HEK293T (cell line): ENCODE data around the gene TTC33.

Source experiments
- ARNT ChIP-seq: fragments of 450-650 bp; IDR thresholded peaks from 2 replicates; pipeline ENCODE4 v1.6.1; 2017; ENCODE audit warnings: mild to moderate bottlenecking
- BHLHE40 ChIP-seq: fragments of 450-650 bp; IDR thresholded peaks from 2 replicates; pipeline ENCODE4 v1.6.1; 2016; ENCODE audit warnings: mild to moderate bottlenecking, moderate library complexity, borderline replicate concordance
- ELF4 ChIP-seq: fragments of 450-650 bp; IDR thresholded peaks from 2 replicates; pipeline ENCODE4 v1.6.1; 2017; ENCODE audit warnings: antibody characterized with exemption
- FOXK2 ChIP-seq: fragments of 450-650 bp; IDR thresholded peaks from 2 replicates; pipeline ENCODE4 v1.6.1; 2016; ENCODE audit warnings: mild to moderate bottlenecking
- FOXM1 ChIP-seq: fragments of 450-650 bp; IDR thresholded peaks from 2 replicates; pipeline ENCODE4 v1.6.1; 2017; ENCODE audit warnings: mild to moderate bottlenecking, borderline replicate concordance
- L3MBTL2 ChIP-seq: fragments of 450-650 bp; conservative IDR thresholded peaks from 2 replicates; pipeline ENCODE4 v1.6.1; 2016; ENCODE audit warnings: mild to moderate bottlenecking
- LEF1 ChIP-seq: fragments of 450-650 bp; IDR thresholded peaks from 2 replicates; pipeline ENCODE4 v1.6.1; 2017; ENCODE audit warnings: mild to moderate bottlenecking, borderline replicate concordance
- NFRKB ChIP-seq: fragments of 450-650 bp; IDR thresholded peaks from 2 replicates; pipeline ENCODE4 v1.6.1; 2016; ENCODE audit warnings: mild to moderate bottlenecking, moderate library complexity
- PKNOX1 ChIP-seq: fragments of 450-650 bp; IDR thresholded peaks from 2 replicates; pipeline ENCODE4 v1.6.1; 2016
- SP1 ChIP-seq: fragments of 450-650 bp; IDR thresholded peaks from 2 replicates; pipeline ENCODE4 v1.6.1; 2017
- SUZ12 ChIP-seq: fragments of 450-650 bp; IDR thresholded peaks from 2 replicates; pipeline ENCODE4 v1.6.1; 2016; ENCODE audit warnings: mild to moderate bottlenecking
- TARDBP ChIP-seq: fragments of 450-650 bp; IDR thresholded peaks from 2 replicates; pipeline ENCODE4 v1.6.1; 2016

GRCh38 chr5:40570408-40571129, 185.2 kb downstream of the TTC33 start:
- TF ChIP-seq FOXM1, result no peak
- no peak for TF ChIP-seq FOXK2
- no peak for TF ChIP-seq BHLHE40
- no peak for TF ChIP-seq TARDBP
- TF ChIP-seq SUZ12, result no peak
- no peak for TF ChIP-seq PKNOX1
- TF ChIP-seq SP1, result no peak
- TF ChIP-seq L3MBTL2, result no peak
- no peak for TF ChIP-seq ELF4
- no peak for TF ChIP-seq ARNT
- TF ChIP-seq LEF1, result no peak
- no peak for TF ChIP-seq NFRKB
